ENCODE data around the gene GMEB2. TPM values are rescaled to one million over a fixed set of nuclear protein-coding genes. Genes with fewer than 3 reads are reported as not detected.

GMEB2 gene
- polyA plus RNA-seq (2013): 12.3 and 13.4 TPM in 2 replicates

DNA sequence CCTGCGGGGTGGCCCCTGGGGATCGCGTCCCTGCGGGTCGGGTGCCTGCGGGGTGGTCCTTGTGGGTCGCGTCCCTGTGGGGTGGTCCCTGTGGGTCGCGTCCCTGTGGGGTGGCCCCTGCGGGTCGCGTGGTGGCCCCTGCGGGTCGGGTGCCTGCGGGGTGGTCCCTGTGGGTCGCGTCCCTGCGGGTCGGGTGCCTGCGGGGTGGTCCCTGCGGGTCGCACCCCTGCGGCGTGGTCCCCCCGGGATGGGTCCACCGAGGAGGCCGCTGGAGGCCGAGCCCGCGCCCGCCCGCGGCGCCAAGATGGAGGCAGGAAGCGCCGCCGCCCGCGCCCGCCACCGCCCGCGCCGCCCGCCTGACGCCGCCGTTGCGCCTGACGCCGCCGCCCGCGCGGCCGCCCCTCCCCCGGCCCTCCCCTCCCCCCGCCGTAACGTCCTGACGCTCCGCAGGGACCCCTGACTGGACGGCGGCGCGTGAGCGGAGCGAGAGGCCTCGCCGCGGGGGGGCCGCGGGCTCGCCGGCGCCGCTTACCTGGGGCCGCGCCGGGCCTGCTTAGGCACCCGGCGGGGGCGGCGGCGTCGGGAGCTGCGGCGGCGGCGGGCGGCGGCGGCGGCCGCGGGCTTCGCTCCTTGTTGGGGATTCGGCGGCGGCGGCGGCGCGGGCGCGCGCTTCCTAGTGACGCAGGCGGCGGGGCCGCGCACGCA, at the start of gene GMEB2:
Gene GMEB2, minus strand, starts transcription at position 678 of the 705 bp plus-strand sequence. CDS start 7,704 bp downstream, outside the sequence.
- no peaks in the 10 kb centered on the region for H3K27me3 ChIP-seq (ENCODE audit: insufficient read depth, low read length)
- peak within 1 kb of the TSS; percentile 71 for H3K4me2 ChIP-seq (ENCODE audit: low read length)
- peak within 1 kb of the TSS; percentile 94 for H4K12ac ChIP-seq (ENCODE audit: low read depth, low read length)
- no peaks in the 10 kb centered on the region for H3K9me3 ChIP-seq (ENCODE audit: insufficient read depth, low read depth, low read length)
- H2BK5ac ChIP-seq (ENCODE audit: low read depth, low read length, poor library complexity): peak within 1 kb of the TSS; percentile 98
- peak within 1 kb of the TSS; percentile 97 for H3K27ac ChIP-seq (ENCODE audit: low read depth, low read length)
- no CpG with 5 or more reads among the region's 114 CpGs for WGBS (ENCODE audit: extremely low coverage, insufficient coverage, insufficient read length)
- no peaks in the 10 kb centered on the region for H3K36me3 ChIP-seq (ENCODE audit: control insufficient read depth in 1 of 2, insufficient read depth in 2 of 2, low read length in 2 of 2)
- peak within 1 kb of the TSS; percentile 100 for H3K14ac ChIP-seq (ENCODE audit: low read length)
- peak within 1 kb of the TSS; percentile 94 for H3K4ac ChIP-seq (ENCODE audit: low read depth, low read length)
- no peak within 1 kb of the TSS for H3K23ac ChIP-seq (ENCODE audit: low read length)
- H2AK5ac ChIP-seq (ENCODE audit: low read length): peak within 1 kb of the TSS; percentile 99
- H3K18ac ChIP-seq (ENCODE audit: low read length): peak within 1 kb of the TSS; percentile 100
- H3K9ac ChIP-seq (ENCODE audit: low read length): peak within 1 kb of the TSS; percentile 99
- peaks cover 14% of the 10 kb centered on the region for H3K79me1 ChIP-seq (ENCODE audit: low read length)
- H2AFZ ChIP-seq (ENCODE audit: insufficient read depth, low read length, poor library complexity): peak within 1 kb of the TSS; percentile 97
- H4K8ac ChIP-seq (ENCODE audit: low read depth, low read length): peak within 1 kb of the TSS; percentile 100
- peak within 1 kb of the TSS; percentile 99 for H2BK120ac ChIP-seq (ENCODE audit: insufficient read depth, low read length, poor library complexity)
- peak within 1 kb of the TSS; percentile 68 for H2BK12ac ChIP-seq (ENCODE audit: low read length)
- peak within 1 kb of the TSS; percentile 100 for H4K91ac ChIP-seq (ENCODE audit: low read depth, low read length)
- peak within 1 kb of the TSS; percentile 98 for H3K4me3 ChIP-seq (ENCODE audit: low read depth, low read length)
- peaks cover 19 to 26% of the 10 kb centered on the region in 2 experiments for H3K4me1 ChIP-seq (ENCODE audit: control insufficient read depth in 1 of 2, insufficient read depth in 2 of 2, low read length in 2 of 2)
- peak; percentile 56 to 65 for DNase-seq
- peaks cover 11% of the 10 kb centered on the region for H3K79me2 ChIP-seq (ENCODE audit: control insufficient read depth, insufficient read depth, low read length, poor library complexity)

- H2BK120ac ChIP-seq (ENCODE audit: insufficient read depth, low read length, poor library complexity): no peak overlapping the region
- H2AFZ ChIP-seq (ENCODE audit: insufficient read depth, low read length, poor library complexity): no peak overlapping the region
- no peak overlapping the region for H2BK5ac ChIP-seq (ENCODE audit: low read depth, low read length, poor library complexity)
- no peak overlapping the region for H4K8ac ChIP-seq (ENCODE audit: low read depth, low read length)
- peaks cover 44 to 49% of the 10 kb centered on the region in 2 experiments for H3K36me3 ChIP-seq (ENCODE audit: control insufficient read depth in 1 of 2, insufficient read depth in 2 of 2, low read length in 2 of 2)
- H3K4me1 ChIP-seq (ENCODE audit: control insufficient read depth in 1 of 2, insufficient read depth in 2 of 2, low read length in 2 of 2): no peaks in the 10 kb centered on the region
- no peak overlapping the region for H4K91ac ChIP-seq (ENCODE audit: low read depth, low read length)
- H3K27me3 ChIP-seq (ENCODE audit: insufficient read depth, low read length): no peaks in the 10 kb centered on the region
- no peak overlapping the region for H2BK12ac ChIP-seq (ENCODE audit: low read length)
- no peak overlapping the region for H4K12ac ChIP-seq (ENCODE audit: low read depth, low read length)
- H3K79me2 ChIP-seq (ENCODE audit: control insufficient read depth, insufficient read depth, low read length, poor library complexity): no peaks in the 10 kb centered on the region
- H3K23ac ChIP-seq (ENCODE audit: low read length): no peak overlapping the region
- no peak overlapping the region for H3K9ac ChIP-seq (ENCODE audit: low read length)
- no peak overlapping the region for H3K4me3 ChIP-seq (ENCODE audit: low read depth, low read length)
- no peak overlapping the region for H3K18ac ChIP-seq (ENCODE audit: low read length)
- H3K4me2 ChIP-seq (ENCODE audit: low read length): no peak overlapping the region
- WGBS (ENCODE audit: extremely low coverage, insufficient coverage, insufficient read length): no CpG with 5 or more reads among the region's 20 CpGs
- H3K27ac ChIP-seq (ENCODE audit: low read depth, low read length): no peak overlapping the region
- no peak overlapping the region for H3K14ac ChIP-seq (ENCODE audit: low read length)
- H3K9me3 ChIP-seq (ENCODE audit: insufficient read depth, low read depth, low read length): peaks cover 2% of the 10 kb centered on the region
- no peak overlapping the region for H2AK5ac ChIP-seq (ENCODE audit: low read length)
- no peak overlapping the region for H3K4ac ChIP-seq (ENCODE audit: low read depth, low read length)
- DNase-seq: no peak
- no peaks in the 10 kb centered on the region for H3K79me1 ChIP-seq (ENCODE audit: low read length)
Measured at GRCh38 chr20:63675681-63676368, 48.9 kb upstream of the GMEB2 start.

DNA sequence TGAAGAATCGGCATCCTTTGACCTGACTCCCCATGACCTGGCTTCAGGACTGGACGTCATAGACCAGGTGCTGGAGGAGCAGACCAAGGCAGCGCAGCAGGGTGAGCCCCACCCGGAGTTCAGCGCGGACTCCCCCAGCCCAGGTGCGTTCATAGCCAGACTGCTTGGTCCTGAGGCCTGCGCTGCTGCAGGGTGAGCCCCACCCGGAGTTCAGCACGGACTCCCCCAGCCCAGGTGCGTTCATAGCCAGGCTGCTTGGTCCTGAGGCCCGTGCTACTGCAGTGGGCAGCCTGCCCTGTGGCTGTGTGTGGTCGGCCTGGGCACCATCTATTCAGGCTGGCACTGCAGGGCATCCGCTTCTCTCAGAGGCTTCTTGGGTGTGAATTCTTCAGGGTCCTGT, 47.0 kb upstream of the GMEB2 start:
- no peak overlapping the region for H2AFZ ChIP-seq (ENCODE audit: insufficient read depth, low read length, poor library complexity)
- H3K4me3 ChIP-seq (ENCODE audit: low read depth, low read length): no peak overlapping the region
- no peak overlapping the region for H3K27ac ChIP-seq (ENCODE audit: low read depth, low read length)
- H2BK12ac ChIP-seq (ENCODE audit: low read length): no peak overlapping the region
- no peak overlapping the region for H3K18ac ChIP-seq (ENCODE audit: low read length)
- no peak overlapping the region for H3K23ac ChIP-seq (ENCODE audit: low read length)
- no CpG with 5 or more reads among the region's 14 CpGs for whole genome bisulfite sequencing (ENCODE audit: extremely low coverage, insufficient coverage, insufficient read length)
- no peak for DNase-seq
- no peaks in the 10 kb centered on the region for H3K79me2 ChIP-seq (ENCODE audit: control insufficient read depth, insufficient read depth, low read length, poor library complexity)
- H4K8ac ChIP-seq (ENCODE audit: low read depth, low read length): no peak overlapping the region
- H3K4me1 ChIP-seq (ENCODE audit: control insufficient read depth in 1 of 2, insufficient read depth in 2 of 2, low read length in 2 of 2): no peaks in the 10 kb centered on the region
- H2BK5ac ChIP-seq (ENCODE audit: low read depth, low read length, poor library complexity): no peak overlapping the region
- H3K9ac ChIP-seq (ENCODE audit: low read length): no peak overlapping the region
- no peak overlapping the region for H3K14ac ChIP-seq (ENCODE audit: low read length)
- H3K4ac ChIP-seq (ENCODE audit: low read depth, low read length): no peak overlapping the region
- peaks cover 42 to 43% of the 10 kb centered on the region in 2 experiments for H3K36me3 ChIP-seq (ENCODE audit: control insufficient read depth in 1 of 2, insufficient read depth in 2 of 2, low read length in 2 of 2)
- no peak overlapping the region for H3K4me2 ChIP-seq (ENCODE audit: low read length)
- no peaks in the 10 kb centered on the region for H3K79me1 ChIP-seq (ENCODE audit: low read length)
- no peak overlapping the region for H4K91ac ChIP-seq (ENCODE audit: low read depth, low read length)
- peaks cover 2% of the 10 kb centered on the region for H3K9me3 ChIP-seq (ENCODE audit: insufficient read depth, low read depth, low read length)
- H3K27me3 ChIP-seq (ENCODE audit: insufficient read depth, low read length): no peaks in the 10 kb centered on the region
- H2BK120ac ChIP-seq (ENCODE audit: insufficient read depth, low read length, poor library complexity): no peak overlapping the region
- H4K12ac ChIP-seq (ENCODE audit: low read depth, low read length): no peak overlapping the region
- no peak overlapping the region for H2AK5ac ChIP-seq (ENCODE audit: low read length)

DNA sequence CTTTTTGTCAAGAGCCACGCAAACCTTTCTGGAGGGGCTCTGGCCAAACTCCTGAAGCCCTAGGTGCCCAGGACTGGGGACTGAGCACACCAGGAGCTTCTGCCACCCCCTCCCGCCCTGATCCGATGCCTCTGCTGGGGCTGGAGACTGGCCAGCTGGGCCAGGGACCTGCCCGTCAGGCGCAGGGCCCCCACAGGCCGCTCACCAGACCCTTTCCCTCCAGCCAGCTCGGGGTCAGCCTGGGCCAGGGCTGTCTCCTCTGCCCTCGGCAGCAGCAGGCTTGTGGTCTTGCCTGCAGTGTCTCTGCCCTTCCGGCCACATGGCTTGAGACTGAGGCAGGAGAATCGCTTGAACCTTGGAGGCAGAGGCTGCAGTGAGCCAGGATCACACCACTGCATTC, 45.8 kb upstream of the GMEB2 start:
- no peak overlapping the region for H3K4me3 ChIP-seq (ENCODE audit: low read depth, low read length)
- H4K91ac ChIP-seq (ENCODE audit: low read depth, low read length): no peak overlapping the region
- H3K4me1 ChIP-seq (ENCODE audit: control insufficient read depth in 1 of 2, insufficient read depth in 2 of 2, low read length in 2 of 2): no peaks in the 10 kb centered on the region
- H3K79me2 ChIP-seq (ENCODE audit: control insufficient read depth, insufficient read depth, low read length, poor library complexity): no peaks in the 10 kb centered on the region
- H3K14ac ChIP-seq (ENCODE audit: low read length): no peak overlapping the region
- H2BK120ac ChIP-seq (ENCODE audit: insufficient read depth, low read length, poor library complexity): no peak overlapping the region
- no peak overlapping the region for H3K23ac ChIP-seq (ENCODE audit: low read length)
- H2AK5ac ChIP-seq (ENCODE audit: low read length): no peak overlapping the region
- H4K12ac ChIP-seq (ENCODE audit: low read depth, low read length): no peak overlapping the region
- H3K4me2 ChIP-seq (ENCODE audit: low read length): no peak overlapping the region
- no peak overlapping the region for H4K8ac ChIP-seq (ENCODE audit: low read depth, low read length)
- H2BK12ac ChIP-seq (ENCODE audit: low read length): no peak overlapping the region
- H3K18ac ChIP-seq (ENCODE audit: low read length): no peak overlapping the region
- H3K4ac ChIP-seq (ENCODE audit: low read depth, low read length): no peak overlapping the region
- H3K9ac ChIP-seq (ENCODE audit: low read length): no peak overlapping the region
- H3K36me3 ChIP-seq (ENCODE audit: control insufficient read depth in 1 of 2, insufficient read depth in 2 of 2, low read length in 2 of 2): peaks cover 44 to 48% of the 10 kb centered on the region in 2 experiments
- peaks cover 2% of the 10 kb centered on the region for H3K9me3 ChIP-seq (ENCODE audit: insufficient read depth, low read depth, low read length)
- no peak for DNase-seq
- H3K27ac ChIP-seq (ENCODE audit: low read depth, low read length): no peak overlapping the region
- no peak overlapping the region for H2AFZ ChIP-seq (ENCODE audit: insufficient read depth, low read length, poor library complexity)
- H3K79me1 ChIP-seq (ENCODE audit: low read length): no peaks in the 10 kb centered on the region
- H2BK5ac ChIP-seq (ENCODE audit: low read depth, low read length, poor library complexity): no peak overlapping the region
- no peaks in the 10 kb centered on the region for H3K27me3 ChIP-seq (ENCODE audit: insufficient read depth, low read length)
- no CpG with 5 or more reads among the region's 10 CpGs for WGBS (ENCODE audit: extremely low coverage, insufficient coverage, insufficient read length)
